ENCODE results near the gene TAS2R14.

TAS2R14 gene

DNA sequence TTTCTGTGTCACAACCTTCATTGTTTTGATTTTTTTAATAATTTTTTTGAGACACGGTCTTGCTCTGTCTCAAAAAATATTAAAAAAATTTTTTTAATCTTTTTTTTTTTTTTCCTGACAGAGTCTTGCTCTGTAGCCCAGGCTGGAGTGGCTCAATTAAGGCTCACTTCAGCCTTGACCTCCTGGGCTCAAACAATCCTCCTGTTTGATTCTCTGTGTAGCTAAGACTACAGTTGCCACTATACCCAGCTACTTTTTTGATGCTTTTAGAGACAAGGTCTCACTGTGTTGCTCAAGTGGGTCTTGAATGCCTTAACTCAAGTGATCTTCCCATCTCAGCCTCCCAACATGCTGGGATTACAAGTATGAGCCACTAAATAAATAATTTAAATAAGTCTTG, 19.3 kb downstream of the TAS2R14 start:
- ChIA-PET POLR2A (no interaction called here), CTCF (interaction anchor here (0.7 kb wide), 1 partner anchor 321 kb away, joined by 3 read pairs; no protein-coding TSS in a partner anchor)
- Histone ChIP-seq H3K9me3 (ENCODE audit: control insufficient read depth, insufficient read depth, low read depth, low read length) (no peaks in the 10 kb centered on the region), H3K27ac (ENCODE audit: extremely low read depth, low read depth, low read length) (no peak overlapping the region), H3K4me1 (ENCODE audit: control insufficient read depth, insufficient read depth, low read length) (no peaks in the 10 kb centered on the region), H3K4me3 (ENCODE audit: low read depth, low read length) (no peak overlapping the region), H3K36me3 (ENCODE audit: control insufficient read depth in 2 of 2, insufficient read depth in 1 of 2, low read length in 2 of 2) (no peaks in the 10 kb centered on the region)
- TF ChIP-seq, protein P1, sequence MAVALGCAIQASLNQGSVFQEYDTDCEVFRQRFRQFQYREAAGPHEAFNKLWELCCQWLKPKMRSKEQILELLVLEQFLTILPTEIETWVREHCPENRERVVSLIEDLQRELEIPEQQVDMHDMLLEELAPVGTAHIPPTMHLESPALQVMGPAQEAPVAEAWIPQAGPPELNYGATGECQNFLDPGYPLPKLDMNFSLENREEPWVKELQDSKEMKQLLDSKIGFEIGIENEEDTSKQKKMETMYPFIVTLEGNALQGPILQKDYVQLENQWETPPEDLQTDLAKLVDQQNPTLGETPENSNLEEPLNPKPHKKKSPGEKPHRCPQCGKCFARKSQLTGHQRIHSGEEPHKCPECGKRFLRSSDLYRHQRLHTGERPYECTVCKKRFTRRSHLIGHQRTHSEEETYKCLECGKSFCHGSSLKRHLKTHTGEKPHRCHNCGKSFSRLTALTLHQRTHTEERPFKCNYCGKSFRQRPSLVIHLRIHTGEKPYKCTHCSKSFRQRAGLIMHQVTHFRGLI (tag by site-specific recombination; IDR thresholded peaks at IDR 0.05), result no peak
- TF ChIP-seq, protein P2, sequence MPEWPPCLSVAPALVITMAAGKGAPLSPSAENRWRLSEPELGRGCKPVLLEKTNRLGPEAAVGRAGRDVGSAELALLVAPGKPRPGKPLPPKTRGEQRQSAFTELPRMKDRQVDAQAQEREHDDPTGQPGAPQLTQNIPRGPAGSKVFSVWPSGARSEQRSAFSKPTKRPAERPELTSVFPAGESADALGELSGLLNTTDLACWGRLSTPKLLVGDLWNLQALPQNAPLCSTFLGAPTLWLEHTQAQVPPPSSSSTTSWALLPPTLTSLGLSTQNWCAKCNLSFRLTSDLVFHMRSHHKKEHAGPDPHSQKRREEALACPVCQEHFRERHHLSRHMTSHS (tag by site-specific recombination; IDR thresholded peaks at IDR 0.05), result no peak
- TF ChIP-seq GFI1B (tag by site-specific recombination; IDR thresholded peaks at IDR 0.05) (no peak), ZNF394 (tag by site-specific recombination; IDR thresholded peaks at IDR 0.05; ENCODE audit: borderline replicate concordance) (no peak), ZNF514 (tag by site-specific recombination; IDR thresholded peaks at IDR 0.05) (no peak), YY2 (tag by site-specific recombination; IDR thresholded peaks at IDR 0.05) (no peak), ZNF16 (tag by site-specific recombination; IDR thresholded peaks at IDR 0.05; ENCODE audit: low read depth) (no peak), ZNF155 (tag by site-specific recombination; IDR thresholded peaks at IDR 0.05) (no peak), ZNF341 (tag by site-specific recombination; IDR thresholded peaks at IDR 0.05; ENCODE audit: low read depth) (no peak), ZNF596 (tag by site-specific recombination; IDR thresholded peaks at IDR 0.05) (no peak), MZF1 (tag by site-specific recombination; IDR thresholded peaks at IDR 0.05; ENCODE audit: borderline replicate concordance) (no peak), ZNF302 (tag by site-specific recombination; IDR thresholded peaks at IDR 0.05; ENCODE audit: low read depth) (no peak), ZNF791 (tag by site-specific recombination; IDR thresholded peaks at IDR 0.05) (no peak), ZBTB7A (tag by site-specific recombination; IDR thresholded peaks at IDR 0.05; ENCODE audit: low read depth) (no peak), ZNF658 (tag by site-specific recombination; IDR thresholded peaks at IDR 0.05) (no peak), TCF7L2 (IDR thresholded peaks at IDR 0.05; ENCODE audit: borderline replicate concordance, low read depth, low read length) (no peak)
- TF ChIP-seq, protein P3, sequence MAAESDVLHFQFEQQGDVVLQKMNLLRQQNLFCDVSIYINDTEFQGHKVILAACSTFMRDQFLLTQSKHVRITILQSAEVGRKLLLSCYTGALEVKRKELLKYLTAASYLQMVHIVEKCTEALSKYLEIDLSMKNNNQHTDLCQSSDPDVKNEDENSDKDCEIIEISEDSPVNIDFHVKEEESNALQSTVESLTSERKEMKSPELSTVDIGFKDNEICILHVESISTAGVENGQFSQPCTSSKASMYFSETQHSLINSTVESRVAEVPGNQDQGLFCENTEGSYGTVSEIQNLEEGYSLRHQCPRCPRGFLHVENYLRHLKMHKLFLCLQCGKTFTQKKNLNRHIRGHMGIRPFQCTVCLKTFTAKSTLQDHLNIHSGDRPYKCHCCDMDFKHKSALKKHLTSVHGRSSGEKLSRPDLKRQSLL (tag by site-specific recombination; IDR thresholded peaks at IDR 0.05), result no peak

DNA sequence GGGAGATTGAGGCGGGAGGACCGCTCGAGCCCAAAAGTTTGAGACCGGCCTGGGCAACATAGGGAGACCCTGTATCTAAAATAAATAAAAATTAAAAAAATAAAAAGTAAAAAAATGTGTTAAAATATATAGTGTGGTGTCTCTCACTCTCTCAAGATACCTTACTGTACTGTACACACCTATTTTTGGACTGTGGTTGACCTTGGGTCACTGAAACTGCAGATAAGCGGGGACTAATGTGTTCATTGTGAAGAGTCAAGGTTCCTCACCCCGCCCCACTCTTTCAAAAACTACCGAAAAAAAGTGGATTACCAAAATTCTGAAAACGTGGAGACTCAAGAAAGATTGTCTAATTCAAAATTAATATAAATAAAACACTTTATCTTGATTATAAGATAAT, 28.7 kb downstream of the TAS2R14 start:
- TF ChIP-seq BCL11B (tag by site-specific recombination; IDR thresholded peaks at IDR 0.05; ENCODE audit: low read depth), result no peak
- TF ChIP-seq ZNF23 (tag by site-specific recombination; IDR thresholded peaks at IDR 0.05; ENCODE audit: borderline replicate concordance), result no peak
- TF ChIP-seq ZNF302 (tag by site-specific recombination; IDR thresholded peaks at IDR 0.05; ENCODE audit: low read depth), result no peak
- no peak for TF ChIP-seq ZNF777 (tag by site-specific recombination; IDR thresholded peaks at IDR 0.05; ENCODE audit: borderline replicate concordance)
- no peak for TF ChIP-seq ZNF830 (tag by site-specific recombination; IDR thresholded peaks at IDR 0.05; ENCODE audit: low read depth)
- no peak for TF ChIP-seq ZNF248 (tag by site-specific recombination; IDR thresholded peaks at IDR 0.05)
- no peak for TF ChIP-seq ZNF350 (tag by site-specific recombination; IDR thresholded peaks at IDR 0.05)
- Histone ChIP-seq H3K9me3 (ENCODE audit: control insufficient read depth, insufficient read depth, low read depth, low read length) (no peaks in the 10 kb centered on the region), H3K36me3 (ENCODE audit: control insufficient read depth in 2 of 2, insufficient read depth in 1 of 2, low read length in 2 of 2) (no peaks in the 10 kb centered on the region), H3K4me1 (ENCODE audit: control insufficient read depth, insufficient read depth, low read length) (no peaks in the 10 kb centered on the region), H3K27ac (ENCODE audit: extremely low read depth, low read depth, low read length) (no peak overlapping the region), H3K4me3 (ENCODE audit: low read depth, low read length) (no peak overlapping the region)
- ChIA-PET POLR2A (interaction anchor here (0.7 kb wide), 1 partner anchor 23 kb away, joined by 3 read pairs; no protein-coding TSS in a partner anchor), CTCF (no interaction called here)
